GM12891 (cell line): ENCODE results near the gene TAS2R39.

Experiments
- POLR2A ChIP-seq: IDR thresholded peaks from 2 replicates; pipeline ENCODE4 v1.6.1; 2011; ENCODE audit warnings: low read depth, low read length, control low read depth
- POLR2AphosphoS5 ChIP-seq: IDR thresholded peaks from 2 replicates; pipeline ENCODE4 v1.6.1; 2011; ENCODE audit warnings: low read depth, low read length, control low read depth

DNA sequence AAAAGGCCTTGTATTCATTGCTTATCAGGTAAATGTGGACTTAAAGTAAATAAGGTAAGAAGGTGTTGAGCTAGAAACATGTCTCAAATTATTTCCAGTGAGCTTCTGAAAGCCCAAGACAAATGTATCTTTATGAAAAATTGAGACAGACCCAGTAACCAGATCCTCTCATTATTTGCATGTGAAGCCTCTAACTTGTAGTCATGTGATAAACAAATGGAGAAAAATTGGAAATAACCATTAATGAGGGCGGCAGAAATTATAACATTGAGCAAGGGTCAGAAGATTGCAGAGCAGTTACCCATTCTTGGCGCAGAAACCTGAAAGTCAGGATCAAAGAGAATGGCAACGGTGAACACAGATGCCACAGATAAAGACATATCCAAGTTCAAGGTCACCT, 38.5 kb downstream of the TAS2R39 start, which contains the start of gene TAS2R40:
- no peak for TF ChIP-seq POLR2AphosphoS5
- no peak for TF ChIP-seq POLR2A
